Measurements from ENCODE around the gene OR8D2.

Gene OR8D2, protein sequence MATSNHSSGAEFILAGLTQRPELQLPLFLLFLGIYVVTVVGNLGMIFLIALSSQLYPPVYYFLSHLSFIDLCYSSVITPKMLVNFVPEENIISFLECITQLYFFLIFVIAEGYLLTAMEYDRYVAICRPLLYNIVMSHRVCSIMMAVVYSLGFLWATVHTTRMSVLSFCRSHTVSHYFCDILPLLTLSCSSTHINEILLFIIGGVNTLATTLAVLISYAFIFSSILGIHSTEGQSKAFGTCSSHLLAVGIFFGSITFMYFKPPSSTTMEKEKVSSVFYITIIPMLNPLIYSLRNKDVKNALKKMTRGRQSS

GRCh38 chr11:124320097-124320496 lies at the start of gene OR8D2:
Gene OR8D2, minus strand, starts transcription at chr11:124320197. Its CDS starts 0 bp downstream, at chr11:124320197.
- DNase-seq, result no peak

DNA sequence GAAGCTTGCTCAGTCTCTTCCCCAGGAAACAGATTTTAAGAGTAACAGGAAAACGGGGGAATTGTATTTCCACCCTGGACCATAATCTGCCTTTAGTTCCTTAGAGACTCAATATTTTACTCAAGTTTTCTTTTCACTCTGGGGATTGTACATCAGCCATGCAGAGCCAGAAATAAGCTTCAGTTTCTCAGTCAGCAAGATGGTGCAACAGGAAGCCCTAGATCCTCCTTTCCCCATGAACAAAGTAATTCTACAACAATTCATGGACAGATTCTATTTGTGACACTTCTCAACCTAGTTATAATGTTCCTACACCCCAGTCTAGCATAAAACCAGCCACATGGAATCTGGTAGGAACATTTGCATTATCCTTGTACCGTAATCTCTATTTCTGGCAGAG lies 39.6 kb upstream of the OR8D2 start:
- DNase-seq, result no peak

DNA sequence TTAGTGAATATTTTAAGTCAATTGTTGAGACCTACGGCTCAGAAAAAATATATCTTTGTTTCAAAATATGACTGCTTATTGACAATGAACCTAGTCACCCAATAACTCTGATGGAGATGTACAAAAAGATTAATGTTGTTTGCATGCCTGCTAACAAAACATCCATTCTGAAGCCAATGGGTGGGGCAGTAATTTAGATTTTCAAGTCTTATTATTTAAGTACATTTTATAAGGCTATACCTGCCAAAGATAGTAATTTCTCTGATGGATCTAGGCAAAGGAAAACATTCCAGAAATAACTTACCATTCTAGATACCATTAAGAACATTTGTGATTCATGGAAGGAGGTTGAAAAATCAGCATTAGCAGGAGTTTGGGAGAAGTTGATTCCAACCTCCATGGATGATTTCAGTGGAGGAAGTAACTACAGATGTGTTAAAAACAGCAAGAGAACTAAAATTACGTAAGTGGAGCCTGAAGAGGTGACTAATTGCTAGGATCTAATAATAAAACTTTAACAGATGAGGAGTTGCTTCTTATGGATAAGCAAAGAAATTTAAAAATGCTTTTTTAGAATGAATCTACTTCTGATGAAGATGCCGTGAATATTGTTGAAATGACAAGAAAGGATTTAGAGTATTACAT lies 26.4 kb upstream of the OR8D2 start:
- DNase-seq, result no peak

- DNase-seq, result no peak
Observed at GRCh38 chr11:124344346-124344745, 24.3 kb upstream of the OR8D2 start.

DNA sequence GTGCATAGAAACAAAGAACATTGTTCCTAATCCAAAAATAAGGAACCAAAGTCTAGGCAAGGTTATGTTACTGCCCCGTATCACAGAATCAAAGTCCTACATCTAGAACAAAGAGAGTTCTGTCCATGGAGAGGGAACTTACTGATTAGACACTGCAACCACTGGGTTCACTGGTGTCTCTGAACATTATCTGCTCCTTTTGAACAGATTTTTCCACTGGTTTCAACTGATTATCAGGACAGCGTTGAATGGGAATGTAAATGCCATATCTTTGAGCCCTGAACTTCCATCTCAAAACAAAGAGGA lies 20.1 kb upstream of the OR8D2 start:
- DNase-seq, result no peak

- DNase-seq, result no peak
Observed at GRCh38 chr11:124339396-124340141, 19.6 kb upstream of the OR8D2 start.

DNA sequence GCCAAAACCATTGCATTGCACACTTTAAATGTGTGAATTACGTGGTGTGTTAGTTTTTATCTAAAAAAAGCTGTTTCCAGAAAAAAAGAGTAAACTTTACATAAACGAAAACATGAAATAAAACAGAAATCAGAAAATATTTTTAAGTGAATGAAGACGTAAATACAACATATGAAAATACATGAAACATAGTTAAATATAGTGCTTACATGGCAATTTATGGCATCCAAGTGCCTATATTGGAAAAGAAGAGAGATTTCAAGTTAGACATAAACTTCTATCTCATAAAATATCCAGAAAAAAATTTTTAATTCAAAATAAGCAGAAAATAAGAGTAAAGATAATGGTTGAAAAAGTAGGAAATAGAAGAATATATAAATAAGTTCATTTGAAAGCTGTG lies 11.9 kb upstream of the OR8D2 start:
- DNase-seq, result no peak

DNA sequence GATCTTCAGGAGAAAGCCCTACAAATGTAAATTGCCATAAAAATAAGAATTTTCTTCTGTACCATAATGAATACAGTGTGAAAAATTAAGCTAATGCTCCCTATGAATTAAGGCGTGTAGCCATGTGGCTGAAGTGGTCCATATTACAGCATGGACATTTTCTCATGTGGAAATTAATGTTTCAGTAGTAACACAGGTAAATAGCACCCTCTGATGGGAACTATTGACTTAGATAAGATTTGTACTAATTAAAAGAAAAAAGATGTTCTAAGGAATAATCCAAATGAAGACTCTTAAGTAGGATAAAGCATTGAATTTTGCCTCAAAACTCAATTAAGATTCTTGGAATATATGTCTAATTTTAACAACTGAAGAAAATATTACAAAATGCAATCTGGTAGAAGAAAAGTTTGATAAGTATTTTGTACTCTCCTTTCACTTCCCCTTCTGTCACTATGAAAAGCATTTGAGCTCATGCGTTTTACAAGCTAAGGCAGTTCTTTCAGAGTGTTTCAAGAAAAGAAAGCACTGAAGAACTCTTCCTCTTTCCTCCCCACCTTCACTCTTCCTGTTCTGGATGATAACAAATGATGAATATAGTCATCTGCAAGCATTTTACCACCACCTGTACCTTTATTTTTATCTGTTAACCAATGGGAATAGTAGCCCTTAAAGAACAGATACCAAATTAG lies 9.9 kb upstream of the OR8D2 start:
- no peak for DNase-seq

GRCh38 chr11:124327775-124328174 lies 7.8 kb upstream of the OR8D2 start:
- no peak for DNase-seq

DNA sequence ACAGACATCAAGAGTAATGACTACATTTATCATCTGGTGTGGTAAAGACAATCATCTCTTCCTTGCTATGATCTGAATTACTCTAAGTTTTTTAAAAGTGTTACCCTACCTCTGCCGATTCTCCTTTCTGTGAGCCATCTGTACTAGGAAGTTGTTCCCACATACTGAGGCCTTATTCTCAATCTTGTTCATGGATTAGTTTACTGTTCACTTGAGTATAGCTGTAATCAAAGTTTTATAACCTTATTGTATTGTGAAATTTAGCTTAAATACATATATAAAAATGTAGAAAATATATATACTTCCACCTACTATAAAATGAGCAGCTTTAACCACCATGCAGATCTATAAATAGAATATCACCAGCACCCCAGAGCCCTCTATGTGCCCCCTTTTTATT lies 2.4 kb upstream of the OR8D2 start:
- no peak for DNase-seq

DNA sequence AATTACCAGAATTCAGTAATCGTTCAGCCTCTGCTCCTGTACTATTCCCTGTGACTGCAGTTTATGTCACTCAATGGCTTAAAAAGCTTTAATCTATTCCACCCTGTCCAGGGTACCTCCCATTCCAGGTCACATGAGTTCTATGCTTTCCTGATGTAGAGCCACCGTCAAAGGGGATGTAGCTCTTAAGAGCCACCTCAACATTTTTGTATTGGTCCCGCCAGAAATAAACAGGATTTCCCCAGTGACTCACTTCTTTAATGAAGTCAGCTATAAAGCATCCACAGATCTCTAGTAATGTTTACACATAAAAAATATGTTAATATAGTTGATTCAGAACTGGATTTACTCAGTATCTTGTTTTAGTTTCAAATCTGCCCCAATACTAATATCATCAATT lies 4.9 kb downstream of the OR8D2 start:
- DNase-seq, result no peak

DNA sequence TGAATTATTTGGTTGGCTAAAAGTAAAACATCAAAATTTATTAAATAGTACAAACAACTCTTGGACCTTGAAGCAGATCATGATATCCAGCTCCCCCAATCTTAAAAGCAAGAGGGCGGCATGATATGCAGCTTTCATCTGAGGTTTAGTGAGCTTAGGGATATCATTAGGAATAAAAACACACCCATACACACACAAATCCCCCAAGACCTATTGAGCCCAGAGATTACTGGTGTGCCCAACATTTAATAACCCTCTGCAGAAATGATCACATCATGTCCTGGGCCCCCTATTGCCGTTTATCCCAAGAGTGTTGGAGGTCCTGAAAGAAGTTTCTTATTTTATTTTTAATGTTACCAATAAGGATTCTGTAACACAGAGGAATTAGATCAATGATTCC lies 6.1 kb downstream of the OR8D2 start, which contains the start of gene OR8D1:
OR8D1 (minus strand) TSS at position 101 of the 400 bp plus-strand sequence. CDS start 3,183 bp downstream, outside the sequence.
- DNase-seq, result no peak

GRCh38 chr11:124313131-124313530 lies 6.9 kb downstream of the OR8D2 start:
- DNase-seq, result no peak

DNA sequence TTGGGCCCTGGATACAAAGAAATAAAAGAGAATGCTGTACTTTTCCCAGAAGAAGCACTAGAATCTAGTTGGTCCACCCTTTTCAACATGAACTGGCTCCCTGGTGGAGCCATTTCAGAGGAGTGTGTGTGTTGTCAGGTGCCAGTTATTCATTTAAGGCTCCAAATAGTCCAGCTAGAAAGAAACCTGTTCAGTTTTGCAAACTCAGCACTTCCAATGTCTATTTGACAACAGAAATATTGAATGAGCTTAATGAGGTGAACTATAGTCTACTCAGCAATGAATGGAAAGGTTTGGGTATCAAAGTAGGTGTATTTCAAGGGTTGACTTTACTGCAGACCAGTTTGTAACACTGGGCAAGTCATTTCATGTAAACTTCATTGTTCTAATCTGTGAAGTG lies 8.3 kb downstream of the OR8D2 start:
- no peak for DNase-seq

- no peak for DNase-seq
Observed at GRCh38 chr11:124311269-124311668, 8.7 kb downstream of the OR8D2 start.

DNA sequence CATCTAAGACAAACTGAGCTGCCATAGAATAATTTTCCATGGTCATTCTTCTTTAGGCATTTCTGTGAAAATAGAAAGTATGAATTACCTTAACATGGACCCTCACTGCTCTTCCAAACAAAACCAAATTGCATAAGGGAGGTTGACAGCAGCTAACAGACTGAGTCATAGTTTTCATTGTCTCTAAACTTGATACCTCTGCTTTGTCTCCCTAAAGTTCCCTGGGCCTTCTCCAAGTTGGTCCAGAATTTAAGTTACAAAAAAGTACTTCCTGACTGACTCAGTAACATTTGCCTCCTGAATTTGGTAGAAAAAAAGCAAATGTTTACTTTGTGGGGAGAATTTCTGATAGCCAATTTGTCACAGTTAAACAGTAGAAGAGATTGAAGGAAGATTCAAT lies 9.3 kb downstream of the OR8D2 start:
- no peak for DNase-seq

DNA sequence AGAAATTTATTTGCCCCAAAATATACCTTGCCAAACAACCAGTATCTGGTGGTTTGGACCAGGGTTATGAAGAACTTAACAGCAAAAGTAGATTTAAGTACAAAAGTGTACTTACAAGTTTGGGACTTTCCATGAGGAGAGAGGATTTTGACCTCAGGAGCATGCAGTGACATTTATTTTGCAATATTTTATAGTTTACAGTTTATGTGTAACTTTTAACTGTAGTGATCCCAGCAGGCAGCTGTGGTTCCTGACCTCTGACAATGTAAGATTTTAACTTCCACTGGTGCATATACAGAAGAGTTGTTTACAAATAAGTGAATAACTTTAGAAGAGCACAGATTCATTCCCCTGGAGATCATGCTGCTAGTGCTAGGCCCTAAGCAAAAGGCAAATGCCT lies 12.9 kb downstream of the OR8D2 start:
- DNase-seq, result no peak

GRCh38 chr11:124302347-124303125 lies 17.5 kb downstream of the OR8D2 start:
- DNase-seq, result no peak

- no peak for DNase-seq
Observed at GRCh38 chr11:124301548-124301947, 18.4 kb downstream of the OR8D2 start.

- DNase-seq, result no peak
Observed at GRCh38 chr11:124297921-124298320, 22.1 kb downstream of the OR8D2 start.

DNA sequence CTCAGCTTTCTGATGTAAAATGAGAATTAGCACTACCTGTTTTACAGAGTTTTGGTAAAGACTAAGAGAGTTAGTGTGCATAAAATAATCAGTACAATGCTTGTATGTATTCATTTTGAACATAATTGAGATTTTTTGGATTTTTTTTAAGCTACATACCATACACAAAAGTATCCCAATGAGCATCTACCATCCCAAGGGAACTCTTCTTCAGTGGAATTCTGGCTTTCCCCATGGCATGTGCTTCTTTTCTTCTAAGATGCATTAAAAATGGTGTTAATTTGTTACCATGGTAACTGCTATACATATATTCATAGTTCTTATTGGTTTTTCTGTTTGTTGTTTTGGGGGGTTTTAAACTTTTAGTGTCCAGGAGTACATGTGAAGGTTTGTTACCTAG lies 24.0 kb downstream of the OR8D2 start:
- no peak for DNase-seq

DNA sequence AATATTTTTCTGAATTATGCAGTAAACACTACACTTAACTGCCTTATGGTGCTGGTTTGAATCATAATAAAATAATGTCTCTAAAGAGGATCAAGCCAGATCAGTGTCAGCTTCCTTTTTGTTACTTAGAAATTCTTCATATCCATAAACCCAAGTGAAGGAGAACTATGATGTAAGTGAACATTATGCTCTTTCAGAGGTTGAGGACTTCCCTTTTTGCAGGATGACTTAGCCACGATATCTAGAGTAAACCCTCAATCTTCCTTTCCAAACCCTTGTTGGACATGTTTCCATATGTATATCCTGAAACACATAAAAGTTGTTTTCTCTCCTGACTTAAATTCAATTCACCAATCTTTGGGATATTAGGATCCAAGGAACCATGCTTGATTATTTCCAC lies 25.3 kb downstream of the OR8D2 start:
- no peak for DNase-seq

All from right hindlimb (tissue), 1 donor.